ENCODE results near the gene CCDC9B. TPM values are rescaled to one million over a fixed set of nuclear protein-coding genes. Genes with fewer than 3 reads are reported as not detected.

Gene CCDC9B
- total and polyA plus RNA-seq, 5 donors: 71.9 to 144 (median 130) TPM

- H3K27me3 ChIP-seq (ENCODE audit: control insufficient read depth, insufficient read depth): no peaks in the 10 kb centered on the region
- peak overlapping the region; percentile 62 for H3K27ac ChIP-seq (ENCODE audit: low read length)
- WGBS: 82% methylated on average over 26 of the region's 26 CpGs
- no peaks in the 10 kb centered on the region for H3K9me3 ChIP-seq (ENCODE audit: control insufficient read depth, low read length)
- DNase-seq (peak in 1 of 3 donors; percentile 70), ATAC-seq (no peak)
- intact Hi-C loops (cut with DNase I): no loop called here
- peaks cover 28% of the 10 kb centered on the region for H3K4me1 ChIP-seq (ENCODE audit: control insufficient read depth, insufficient read depth, low read length)
- no peak overlapping the region for H3K4me3 ChIP-seq (ENCODE audit: low read length)
These were observed 5.6 kb downstream of the CCDC9B start for GRCh38 chr15:40334941-40335795.

GRCh38 chr15:40334541-40334940 is 6.2 kb downstream of the CCDC9B start:
- ATAC-seq: no peak
- Histone ChIP-seq H3K27ac (ENCODE audit: low read length) (peak overlapping the region; percentile 62), H3K27me3 (ENCODE audit: control insufficient read depth, insufficient read depth) (no peaks in the 10 kb centered on the region), H3K9me3 (ENCODE audit: control insufficient read depth, low read length) (no peaks in the 10 kb centered on the region), H3K4me1 (ENCODE audit: control insufficient read depth, insufficient read depth, low read length) (peaks cover 28% of the 10 kb centered on the region), H3K4me3 (ENCODE audit: low read length) (no peak overlapping the region)
- 61% methylated on average over 3 of the region's 3 CpGs for WGBS
- intact Hi-C loops (cut with DNase I): no loop called here
- peak in 1 of 3 donors; percentile 63 for DNase-seq

GRCh38 chr15:40333922-40334492 is 6.7 kb downstream of the CCDC9B start:
- peak; percentile 78 to 88 (median 88) for DNase-seq
- H3K9me3 ChIP-seq (ENCODE audit: control insufficient read depth, low read length): no peaks in the 10 kb centered on the region
- no peak overlapping the region for H3K4me3 ChIP-seq (ENCODE audit: low read length)
- no peaks in the 10 kb centered on the region for H3K27me3 ChIP-seq (ENCODE audit: control insufficient read depth, insufficient read depth)
- peaks cover 28% of the 10 kb centered on the region for H3K4me1 ChIP-seq (ENCODE audit: control insufficient read depth, insufficient read depth, low read length)
- intact Hi-C loops (cut with DNase I): no loop called here
- ATAC-seq: peak; percentile 36 to 62
- peak overlapping the region; percentile 62 for H3K27ac ChIP-seq (ENCODE audit: low read length)
- WGBS: 18% methylated on average over 12 of the region's 12 CpGs

GRCh38 chr15:40332113-40332781 is 8.5 kb downstream of the CCDC9B start:
- peaks cover 25% of the 10 kb centered on the region for H3K4me1 ChIP-seq (ENCODE audit: control insufficient read depth, insufficient read depth, low read length)
- intact Hi-C loops (cut with DNase I): no loop called here
- ATAC-seq (no peak), DNase-seq (peak in 1 of 3 donors; percentile 32)
- no peak overlapping the region for H3K4me3 ChIP-seq (ENCODE audit: low read length)
- no peaks in the 10 kb centered on the region for H3K9me3 ChIP-seq (ENCODE audit: control insufficient read depth, low read length)
- peak overlapping the region; percentile 20 for H3K27ac ChIP-seq (ENCODE audit: low read length)
- 66% methylated on average over 8 of the region's 8 CpGs for WGBS
- H3K27me3 ChIP-seq (ENCODE audit: control insufficient read depth, insufficient read depth): no peaks in the 10 kb centered on the region

GRCh38 chr15:40331637-40332036 is 9.1 kb downstream of the CCDC9B start:
- H3K27me3 ChIP-seq (ENCODE audit: control insufficient read depth, insufficient read depth): no peaks in the 10 kb centered on the region
- DNase-seq (no peak), ATAC-seq (no peak)
- H3K4me1 ChIP-seq (ENCODE audit: control insufficient read depth, insufficient read depth, low read length): peaks cover 30% of the 10 kb centered on the region
- H3K9me3 ChIP-seq (ENCODE audit: control insufficient read depth, low read length): no peaks in the 10 kb centered on the region
- no peak overlapping the region for H3K4me3 ChIP-seq (ENCODE audit: low read length)
- intact Hi-C loops (cut with DNase I): no loop called here
- 89% methylated on average over 7 of the region's 7 CpGs for WGBS
- no peak overlapping the region for H3K27ac ChIP-seq (ENCODE audit: low read length)

- no peak overlapping the region for H3K4me3 ChIP-seq (ENCODE audit: low read length)
- 89% methylated on average over 7 of the region's 7 CpGs for WGBS
- H3K9me3 ChIP-seq (ENCODE audit: control insufficient read depth, low read length): no peaks in the 10 kb centered on the region
- DNase-seq: peak in 1 of 3 donors; percentile 46
- peaks cover 31% of the 10 kb centered on the region for H3K4me1 ChIP-seq (ENCODE audit: control insufficient read depth, insufficient read depth, low read length)
- intact Hi-C loops (cut with DNase I): no loop called here
- ATAC-seq: no peak
- no peaks in the 10 kb centered on the region for H3K27me3 ChIP-seq (ENCODE audit: control insufficient read depth, insufficient read depth)
- peak overlapping the region; percentile 69 for H3K27ac ChIP-seq (ENCODE audit: low read length)
These were observed 9.7 kb downstream of the CCDC9B start for GRCh38 chr15:40331026-40331425.

GRCh38 chr15:40330368-40330836 is 10.3 kb downstream of the CCDC9B start:
- H3K27me3 ChIP-seq (ENCODE audit: control insufficient read depth, insufficient read depth): no peaks in the 10 kb centered on the region
- peak; percentile 48 to 75 (median 68) for DNase-seq
- ATAC-seq: peak; percentile 44
- 48% methylated on average over 5 of the region's 5 CpGs for WGBS
- no peaks in the 10 kb centered on the region for H3K9me3 ChIP-seq (ENCODE audit: control insufficient read depth, low read length)
- no peak overlapping the region for H3K4me3 ChIP-seq (ENCODE audit: low read length)
- peaks cover 31% of the 10 kb centered on the region for H3K4me1 ChIP-seq (ENCODE audit: control insufficient read depth, insufficient read depth, low read length)
- intact Hi-C loops (cut with DNase I): no loop called here
- peak overlapping the region; percentile 69 for H3K27ac ChIP-seq (ENCODE audit: low read length)

- H3K9me3 ChIP-seq (ENCODE audit: control insufficient read depth, low read length): no peaks in the 10 kb centered on the region
- no peak for DNase-seq
- H3K27me3 ChIP-seq (ENCODE audit: control insufficient read depth, insufficient read depth): no peaks in the 10 kb centered on the region
- peak overlapping the region; percentile 69 for H3K27ac ChIP-seq (ENCODE audit: low read length)
- ATAC-seq: no peak
- H3K4me3 ChIP-seq (ENCODE audit: low read length): no peak overlapping the region
- 62% methylated on average over 7 of the region's 7 CpGs for WGBS
- intact Hi-C loops (cut with DNase I): no loop called here
- H3K4me1 ChIP-seq (ENCODE audit: control insufficient read depth, insufficient read depth, low read length): peaks cover 29% of the 10 kb centered on the region
These were observed 10.9 kb downstream of the CCDC9B start for GRCh38 chr15:40329804-40330203.

GRCh38 chr15:40328751-40329150 is 12.0 kb downstream of the CCDC9B start:
- no peaks in the 10 kb centered on the region for H3K9me3 ChIP-seq (ENCODE audit: control insufficient read depth, low read length)
- peak overlapping the region; percentile 6 for H3K27ac ChIP-seq (ENCODE audit: low read length)
- intact Hi-C loops (cut with DNase I): no loop called here
- H3K27me3 ChIP-seq (ENCODE audit: control insufficient read depth, insufficient read depth): no peaks in the 10 kb centered on the region
- H3K4me1 ChIP-seq (ENCODE audit: control insufficient read depth, insufficient read depth, low read length): peaks cover 25% of the 10 kb centered on the region
- DNase-seq: no peak
- 70% methylated on average over 5 of the region's 5 CpGs for WGBS
- ATAC-seq: no peak
- no peak overlapping the region for H3K4me3 ChIP-seq (ENCODE audit: low read length)

GRCh38 chr15:40328176-40328575 is 12.6 kb downstream of the CCDC9B start:
- H3K27me3 ChIP-seq (ENCODE audit: control insufficient read depth, insufficient read depth): no peaks in the 10 kb centered on the region
- peaks cover 25% of the 10 kb centered on the region for H3K4me1 ChIP-seq (ENCODE audit: control insufficient read depth, insufficient read depth, low read length)
- no peaks in the 10 kb centered on the region for H3K9me3 ChIP-seq (ENCODE audit: control insufficient read depth, low read length)
- DNase-seq (no peak), ATAC-seq (no peak)
- no peak overlapping the region for H3K4me3 ChIP-seq (ENCODE audit: low read length)
- intact Hi-C loops (cut with DNase I): no loop called here
- H3K27ac ChIP-seq (ENCODE audit: low read length): peak overlapping the region; percentile 15
- 33% methylated on average over 3 of the region's 3 CpGs for WGBS

GRCh38 chr15:40327457-40327856 is 13.3 kb downstream of the CCDC9B start:
- DNase-seq: no peak
- intact Hi-C loops (cut with DNase I): no loop called here
- no peak for ATAC-seq
- H3K9me3 ChIP-seq (ENCODE audit: control insufficient read depth, low read length): no peaks in the 10 kb centered on the region
- 50% methylated on average over 6 of the region's 6 CpGs for WGBS
- peaks cover 23% of the 10 kb centered on the region for H3K4me1 ChIP-seq (ENCODE audit: control insufficient read depth, insufficient read depth, low read length)
- no peaks in the 10 kb centered on the region for H3K27me3 ChIP-seq (ENCODE audit: control insufficient read depth, insufficient read depth)
- peak overlapping the region; percentile 13 for H3K4me3 ChIP-seq (ENCODE audit: low read length)
- no peak overlapping the region for H3K27ac ChIP-seq (ENCODE audit: low read length)
